Measurements from ENCODE around the gene INSYN1. TPM values are rescaled to one million over a fixed set of nuclear protein-coding genes. Genes with fewer than 3 reads are reported as not detected.

The INSYN1 gene
- total and polyA plus RNA-seq, 10 of the 15 experiments (the other 5 are each of a cell fraction or from before 2014, with no cell fraction given) = not detected

GRCh38 chr15:73704869-73705645, 48.1 kb downstream of the INSYN1 start:
- WGBS (ENCODE audit: insufficient coverage, insufficient replicate concordance, low lambda C conversion rate, missing lambda C conversion rate) = 21% methylated on average over 11 of the region's 13 CpGs
- ATAC-seq = peak; percentile 91
- no peaks in the 10 kb centered on the region for H3K9me3 ChIP-seq (replicated peaks; ENCODE audit: control insufficient read depth, insufficient read depth, low read length)
- no peak overlapping the region for H3K27ac ChIP-seq (ENCODE audit: control insufficient read depth, insufficient read depth)
- no peak overlapping the region for H3K9ac ChIP-seq (ENCODE audit: control insufficient read depth, insufficient read depth, low read length)
- peak; percentile 95 for FAIRE-seq
- H4K20me1 ChIP-seq (ENCODE audit: control insufficient read depth, insufficient read depth) = no peaks in the 10 kb centered on the region
- no peaks in the 10 kb centered on the region for H3K79me2 ChIP-seq (ENCODE audit: control insufficient read depth, insufficient read depth, low read length)
- no peaks in the 10 kb centered on the region for H3K36me3 ChIP-seq (ENCODE audit: control insufficient read depth in 2 of 2, insufficient read depth in 2 of 2, low read length in 1 of 2)
- in situ Hi-C loops (cut with MboI) = no loop called here
- H3K4me2 ChIP-seq (ENCODE audit: control insufficient read depth, insufficient read depth) = no peak overlapping the region
- no peaks in the 10 kb centered on the region; a peak in 1 of 4 replicates for H3K27me3 ChIP-seq (replicated peaks in 1 of 2; ENCODE audit: control insufficient read depth in 2 of 2, insufficient read depth in 2 of 2, low read length in 1 of 2)
- RAD21 ChIA-PET (ENCODE audit: unreplicated experiment) = interaction anchor here (0.7 to 2.0 kb wide), 4 partner anchors 19 to 429 kb away, joined by 3 to 11 read pairs (median 3); no protein-coding TSS in a partner anchor
- no peak overlapping the region for H3K4me3 ChIP-seq
- H2AFZ ChIP-seq (ENCODE audit: control insufficient read depth, low read depth, low read length) = no peak overlapping the region
- no peaks in the 10 kb centered on the region for H3K4me1 ChIP-seq (ENCODE audit: control insufficient read depth, insufficient read depth, low read length)
- POLR2A ChIA-PET = no interaction called here
- BruUV-seq (replicated peaks) = no TSS peak
- DNase-seq (ENCODE audit: low read depth, low spot score) = no peak
- SMC1A ChIA-PET (ENCODE audit: uncharacterized antibody, unreplicated experiment) = interaction anchor here (1.0 to 2.0 kb wide), 6 partner anchors 28 to 421 kb away, joined by 3 to 5 read pairs (median 4); no protein-coding TSS in a partner anchor
- intact Hi-C loops (cut with micrococcal nuclease; ENCODE audit: unreplicated experiment) = loop anchor here (5.0 kb wide), 1 partner anchor 463 kb away; no protein-coding TSS in a partner anchor
- CTCF ChIA-PET = interaction anchor here (0.5 to 12.5 kb wide), 23 partner anchors 11 to 1477 kb away, joined by 3 to 216 read pairs (median 5); partner anchors contain the start of gene NPTN
- TF ChIP-seq NRF1 (conservative IDR thresholded peaks at IDR 0.05; ENCODE audit: low read depth, low read length) = no peak
- TF ChIP-seq MYB (IDR thresholded peaks at IDR 0.05; ENCODE audit: borderline replicate concordance, low read depth, low read length) = no peak
- TF ChIP-seq CHD4 (IDR thresholded peaks at IDR 0.05) = no peak
- no peak for TF ChIP-seq SIN3A (IDR thresholded peaks at IDR 0.05; ENCODE audit: low read depth, low read length)
- TF ChIP-seq, protein P1, sequence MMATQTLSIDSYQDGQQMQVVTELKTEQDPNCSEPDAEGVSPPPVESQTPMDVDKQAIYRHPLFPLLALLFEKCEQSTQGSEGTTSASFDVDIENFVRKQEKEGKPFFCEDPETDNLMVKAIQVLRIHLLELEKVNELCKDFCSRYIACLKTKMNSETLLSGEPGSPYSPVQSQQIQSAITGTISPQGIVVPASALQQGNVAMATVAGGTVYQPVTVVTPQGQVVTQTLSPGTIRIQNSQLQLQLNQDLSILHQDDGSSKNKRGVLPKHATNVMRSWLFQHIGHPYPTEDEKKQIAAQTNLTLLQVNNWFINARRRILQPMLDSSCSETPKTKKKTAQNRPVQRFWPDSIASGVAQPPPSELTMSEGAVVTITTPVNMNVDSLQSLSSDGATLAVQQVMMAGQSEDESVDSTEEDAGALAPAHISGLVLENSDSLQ (IDR thresholded peaks at IDR 0.05) = peak; percentile 63; the same call in 1 of the 2 replicates
- no peak for TF ChIP-seq ZNF207 (IDR thresholded peaks at IDR 0.05; ENCODE audit: borderline replicate concordance)
- TF ChIP-seq, protein P2, sequence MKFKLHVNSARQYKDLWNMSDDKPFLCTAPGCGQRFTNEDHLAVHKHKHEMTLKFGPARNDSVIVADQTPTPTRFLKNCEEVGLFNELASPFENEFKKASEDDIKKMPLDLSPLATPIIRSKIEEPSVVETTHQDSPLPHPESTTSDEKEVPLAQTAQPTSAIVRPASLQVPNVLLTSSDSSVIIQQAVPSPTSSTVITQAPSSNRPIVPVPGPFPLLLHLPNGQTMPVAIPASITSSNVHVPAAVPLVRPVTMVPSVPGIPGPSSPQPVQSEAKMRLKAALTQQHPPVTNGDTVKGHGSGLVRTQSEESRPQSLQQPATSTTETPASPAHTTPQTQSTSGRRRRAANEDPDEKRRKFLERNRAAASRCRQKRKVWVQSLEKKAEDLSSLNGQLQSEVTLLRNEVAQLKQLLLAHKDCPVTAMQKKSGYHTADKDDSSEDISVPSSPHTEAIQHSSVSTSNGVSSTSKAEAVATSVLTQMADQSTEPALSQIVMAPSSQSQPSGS (IDR thresholded peaks at IDR 0.05; ENCODE audit: low read length) = no peak
- TF ChIP-seq RFX5 (IDR thresholded peaks at IDR 0.05; ENCODE audit: low read depth, low read length) = no peak
- no peak for TF ChIP-seq BCL11A (IDR thresholded peaks at IDR 0.05; ENCODE audit: low read depth, low read length)
- no peak for TF ChIP-seq POLR2AphosphoS5 (IDR thresholded peaks at IDR 0.05; ENCODE audit: low read length)
- TF ChIP-seq YY1 (IDR thresholded peaks at IDR 0.05; ENCODE audit: low read depth, low read length) = 0 out of 2 replicates have a peak, but pooled peaks have one; percentile 40
- TF ChIP-seq RAD21 (IDR thresholded peaks at IDR 0.05; ENCODE audit: insufficient read depth, low read depth, low read length) = peak; percentile 57
- TF ChIP-seq E4F1 (IDR thresholded peaks at IDR 0.05; ENCODE audit: borderline replicate concordance, partially characterized antibody) = no peak
- TF ChIP-seq, protein P3, sequence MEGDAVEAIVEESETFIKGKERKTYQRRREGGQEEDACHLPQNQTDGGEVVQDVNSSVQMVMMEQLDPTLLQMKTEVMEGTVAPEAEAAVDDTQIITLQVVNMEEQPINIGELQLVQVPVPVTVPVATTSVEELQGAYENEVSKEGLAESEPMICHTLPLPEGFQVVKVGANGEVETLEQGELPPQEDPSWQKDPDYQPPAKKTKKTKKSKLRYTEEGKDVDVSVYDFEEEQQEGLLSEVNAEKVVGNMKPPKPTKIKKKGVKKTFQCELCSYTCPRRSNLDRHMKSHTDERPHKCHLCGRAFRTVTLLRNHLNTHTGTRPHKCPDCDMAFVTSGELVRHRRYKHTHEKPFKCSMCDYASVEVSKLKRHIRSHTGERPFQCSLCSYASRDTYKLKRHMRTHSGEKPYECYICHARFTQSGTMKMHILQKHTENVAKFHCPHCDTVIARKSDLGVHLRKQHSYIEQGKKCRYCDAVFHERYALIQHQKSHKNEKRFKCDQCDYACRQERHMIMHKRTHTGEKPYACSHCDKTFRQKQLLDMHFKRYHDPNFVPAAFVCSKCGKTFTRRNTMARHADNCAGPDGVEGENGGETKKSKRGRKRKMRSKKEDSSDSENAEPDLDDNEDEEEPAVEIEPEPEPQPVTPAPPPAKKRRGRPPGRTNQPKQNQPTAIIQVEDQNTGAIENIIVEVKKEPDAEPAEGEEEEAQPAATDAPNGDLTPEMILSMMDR (IDR thresholded peaks at IDR 0.05 in 2 of 3, conservative IDR thresholded peaks at IDR 0.05 in 1 of 3; ENCODE audit: control insufficient read depth in 2 of 3, extremely low read depth in 1 of 3, insufficient read depth in 1 of 3, low read depth in 3 of 3, low read length in 3 of 3) = peak; percentile 82 to 88 (median 86)
- no peak for TF ChIP-seq NFYB (IDR thresholded peaks at IDR 0.05; ENCODE audit: insufficient read depth, low read depth, low read length)
- peak; percentile 53 for TF ChIP-seq SMC3 (IDR thresholded peaks at IDR 0.05; ENCODE audit: borderline replicate concordance, low read length)

Measured in GM12878 (cell line).